HL-60 (cell line): ENCODE measurements around the gene SIGMAR1.

Experiments used
- DNase-seq, 2 experiments: peaks; one replicate each; pipeline ENCODE4 v3.0.0-alpha.2; 2010 to 2020; ENCODE audit warnings: low read depth in 1 of 2, low spot score in 1 of 2
- H3K27ac ChIP-seq: fragments of 250-450 bp; sonication (Bioruptor Pico); replicated peaks from 2 replicates; pipeline ENCODE4 v1.5.1; 2020; ENCODE audit warnings: mild to moderate bottlenecking, moderate library complexity
- H3K27me3 ChIP-seq: fragments of 250-450 bp; sonication (Bioruptor Pico); 2 replicates; pipeline ENCODE4 v1.5.1; 2021; ENCODE audit warnings: mild to moderate bottlenecking, moderate library complexity; ENCODE audit not compliant: insufficient read depth, poor library complexity, severe bottlenecking
- H3K4me3 ChIP-seq: replicated peaks from 2 replicates; pipeline ENCODE4 v1.5.1; 2011; ENCODE audit warnings: mild to moderate bottlenecking, control low read depth, low read length; ENCODE audit not compliant: insufficient read depth
- GABPA ChIP-seq: IDR thresholded peaks from 2 replicates; pipeline ENCODE4 v1.6.1; 2012; ENCODE audit warnings: low read depth
- POLR2AphosphoS5 ChIP-seq: IDR thresholded peaks from 2 replicates; pipeline ENCODE4 v1.6.1; 2012; ENCODE audit warnings: low read depth
- SPI1 ChIP-seq: IDR thresholded peaks from 2 replicates; pipeline ENCODE4 v1.6.1; 2012; ENCODE audit warnings: low read depth, mild to moderate bottlenecking, borderline replicate concordance
- TF ChIP-seq, protein P1 (sequence below): IDR thresholded peaks from one replicate; pipeline ENCODE4 v1.5.1; 2011; ENCODE audit warnings: low read length, control low read depth, inconsistent platforms; ENCODE audit not compliant: insufficient read depth
- TF ChIP-seq, protein P2 (sequence below): IDR thresholded peaks from 2 replicates; pipeline ENCODE4 v1.6.1; 2012; ENCODE audit warnings: low read depth; ENCODE audit not compliant: insufficient replicate concordance

SIGMAR1 gene

GRCh38 chr9:34585946-34586669 lies 51.5 kb downstream of the SIGMAR1 start:
- Histone ChIP-seq H3K4me3 (no peak overlapping the region), H3K27me3 (peaks cover 61% of the 10 kb centered on the region)
- TF ChIP-seq, protein P1, sequence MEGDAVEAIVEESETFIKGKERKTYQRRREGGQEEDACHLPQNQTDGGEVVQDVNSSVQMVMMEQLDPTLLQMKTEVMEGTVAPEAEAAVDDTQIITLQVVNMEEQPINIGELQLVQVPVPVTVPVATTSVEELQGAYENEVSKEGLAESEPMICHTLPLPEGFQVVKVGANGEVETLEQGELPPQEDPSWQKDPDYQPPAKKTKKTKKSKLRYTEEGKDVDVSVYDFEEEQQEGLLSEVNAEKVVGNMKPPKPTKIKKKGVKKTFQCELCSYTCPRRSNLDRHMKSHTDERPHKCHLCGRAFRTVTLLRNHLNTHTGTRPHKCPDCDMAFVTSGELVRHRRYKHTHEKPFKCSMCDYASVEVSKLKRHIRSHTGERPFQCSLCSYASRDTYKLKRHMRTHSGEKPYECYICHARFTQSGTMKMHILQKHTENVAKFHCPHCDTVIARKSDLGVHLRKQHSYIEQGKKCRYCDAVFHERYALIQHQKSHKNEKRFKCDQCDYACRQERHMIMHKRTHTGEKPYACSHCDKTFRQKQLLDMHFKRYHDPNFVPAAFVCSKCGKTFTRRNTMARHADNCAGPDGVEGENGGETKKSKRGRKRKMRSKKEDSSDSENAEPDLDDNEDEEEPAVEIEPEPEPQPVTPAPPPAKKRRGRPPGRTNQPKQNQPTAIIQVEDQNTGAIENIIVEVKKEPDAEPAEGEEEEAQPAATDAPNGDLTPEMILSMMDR = no peak
- TF ChIP-seq SPI1 = no peak
- no peak for TF ChIP-seq POLR2AphosphoS5
- TF ChIP-seq GABPA = no peak
- TF ChIP-seq, protein P2, sequence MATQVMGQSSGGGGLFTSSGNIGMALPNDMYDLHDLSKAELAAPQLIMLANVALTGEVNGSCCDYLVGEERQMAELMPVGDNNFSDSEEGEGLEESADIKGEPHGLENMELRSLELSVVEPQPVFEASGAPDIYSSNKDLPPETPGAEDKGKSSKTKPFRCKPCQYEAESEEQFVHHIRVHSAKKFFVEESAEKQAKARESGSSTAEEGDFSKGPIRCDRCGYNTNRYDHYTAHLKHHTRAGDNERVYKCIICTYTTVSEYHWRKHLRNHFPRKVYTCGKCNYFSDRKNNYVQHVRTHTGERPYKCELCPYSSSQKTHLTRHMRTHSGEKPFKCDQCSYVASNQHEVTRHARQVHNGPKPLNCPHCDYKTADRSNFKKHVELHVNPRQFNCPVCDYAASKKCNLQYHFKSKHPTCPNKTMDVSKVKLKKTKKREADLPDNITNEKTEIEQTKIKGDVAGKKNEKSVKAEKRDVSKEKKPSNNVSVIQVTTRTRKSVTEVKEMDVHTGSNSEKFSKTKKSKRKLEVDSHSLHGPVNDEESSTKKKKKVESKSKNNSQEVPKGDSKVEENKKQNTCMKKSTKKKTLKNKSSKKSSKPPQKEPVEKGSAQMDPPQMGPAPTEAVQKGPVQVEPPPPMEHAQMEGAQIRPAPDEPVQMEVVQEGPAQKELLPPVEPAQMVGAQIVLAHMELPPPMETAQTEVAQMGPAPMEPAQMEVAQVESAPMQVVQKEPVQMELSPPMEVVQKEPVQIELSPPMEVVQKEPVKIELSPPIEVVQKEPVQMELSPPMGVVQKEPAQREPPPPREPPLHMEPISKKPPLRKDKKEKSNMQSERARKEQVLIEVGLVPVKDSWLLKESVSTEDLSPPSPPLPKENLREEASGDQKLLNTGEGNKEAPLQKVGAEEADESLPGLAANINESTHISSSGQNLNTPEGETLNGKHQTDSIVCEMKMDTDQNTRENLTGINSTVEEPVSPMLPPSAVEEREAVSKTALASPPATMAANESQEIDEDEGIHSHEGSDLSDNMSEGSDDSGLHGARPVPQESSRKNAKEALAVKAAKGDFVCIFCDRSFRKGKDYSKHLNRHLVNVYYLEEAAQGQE = no peak

DNA sequence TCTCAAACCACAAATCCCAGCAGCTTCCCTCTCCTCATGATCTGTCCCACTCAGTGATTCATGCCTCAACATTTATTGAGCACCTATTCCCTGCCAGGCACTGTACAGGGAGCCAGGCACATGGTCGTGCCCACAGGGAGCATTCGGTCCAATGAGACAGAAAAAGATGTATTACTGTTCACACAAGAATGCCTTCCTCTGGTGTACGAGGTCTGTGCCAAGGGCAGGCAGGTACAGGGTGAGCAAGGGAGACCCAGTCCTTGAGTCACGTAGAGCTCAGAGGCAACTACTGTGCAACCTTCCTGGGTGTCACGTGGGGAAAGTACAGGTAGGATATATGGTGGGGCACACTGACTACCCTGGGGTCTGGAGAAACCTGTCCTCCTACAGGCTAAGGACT lies 52.6 kb downstream of the SIGMAR1 start:
- Histone ChIP-seq H3K27me3 (peaks cover 54% of the 10 kb centered on the region), H3K4me3 (no peak overlapping the region), H3K27ac (no peak overlapping the region)
- DNase-seq = no peak
- TF ChIP-seq GABPA (no peak), POLR2AphosphoS5 (no peak), SPI1 (no peak)
- TF ChIP-seq, protein P2 = no peak
- TF ChIP-seq, protein P1 = no peak

More at GRCh38 chr9:34585946-34586669, 51.5 kb downstream of the SIGMAR1 start:
- DNase-seq = no peak
- no peak overlapping the region for H3K27ac ChIP-seq
